Measurements from ENCODE around the gene HOXD12.

GRCh38 chr2:176121190-176122051 lies 21.8 kb downstream of the HOXD12 start:
- TF ChIP-seq YY1 (IDR thresholded peaks at IDR 0.05; ENCODE audit: low read depth) (no peak), CTCF (IDR thresholded peaks at IDR 0.05) (no peak), EZH2phosphoT487 (IDR thresholded peaks at IDR 0.05; ENCODE audit: borderline replicate concordance, low read depth) (no peak), CHD2 (IDR thresholded peaks at IDR 0.05; ENCODE audit: low read length, partially characterized antibody) (no peak), MXI1 (IDR thresholded peaks at IDR 0.05; ENCODE audit: low read depth, low read length) (no peak), EP300 (IDR thresholded peaks at IDR 0.05; ENCODE audit: borderline replicate concordance in 1 of 2, low read depth in 1 of 2, low read length in 1 of 2) (no peak), POLR2AphosphoS5 (IDR thresholded peaks at IDR 0.05; ENCODE audit: low read depth, low read length) (no peak), PBX3 (IDR thresholded peaks at IDR 0.05) (no peak), NFIC (IDR thresholded peaks at IDR 0.05; ENCODE audit: borderline replicate concordance) (no peak), SIN3A (IDR thresholded peaks at IDR 0.05; ENCODE audit: borderline replicate concordance, low read depth, low read length) (no peak), REST (IDR thresholded peaks at IDR 0.05; ENCODE audit: low read depth, low read length) (no peak), USF2 (IDR thresholded peaks at IDR 0.05; ENCODE audit: borderline replicate concordance, low read depth, low read length) (no peak), FOXJ3 (CRISPR knock-in tag; IDR thresholded peaks at IDR 0.05) (no peak)

Data from SK-N-SH (cell line).